Measurements from ENCODE around the gene MBD3L3. TPM values are rescaled to one million over a fixed set of nuclear protein-coding genes. Genes with fewer than 3 reads are reported as not detected.
A peak's percentile ranks its signal among the peaks of the same experiment; 100 is the strongest.
"Not testable (repeated sequence)": the region's sequence is repeated elsewhere in the genome, so short reads cannot be mapped to it uniquely, and the experiment has no call there.

MBD3L3 gene
- total RNA-seq, 2 experiments from 2014 or later: not detected

DNA sequence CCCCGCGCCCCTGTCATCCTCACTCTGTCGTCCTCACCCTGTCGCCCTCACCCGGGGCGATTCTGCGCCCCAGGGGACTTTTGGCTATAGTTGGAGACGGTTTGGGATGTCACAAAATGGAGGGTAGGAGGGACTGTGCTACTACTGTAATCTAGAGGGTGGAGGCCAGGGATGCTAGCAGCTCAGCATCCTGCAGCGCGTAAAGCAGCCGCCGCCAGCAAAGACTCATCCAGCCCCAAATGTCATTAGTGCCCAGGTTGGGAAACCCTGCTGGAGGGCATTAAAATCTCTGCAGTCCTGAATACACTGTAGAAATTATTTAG lies 11.4 kb upstream of the MBD3L3 start:
- Mint-ChIP-seq H3K9me3 (no peaks in the 10 kb centered on the region), H3K27ac (peak overlapping the region; percentile 91), H3K36me3 (peaks cover 32% of the 10 kb centered on the region), H3K4me1 (peaks cover 9% of the 10 kb centered on the region), H3K4me3 (peak overlapping the region; percentile 94), H3K27me3 (no peaks in the 10 kb centered on the region)
- DNase-seq: no peak

DNA sequence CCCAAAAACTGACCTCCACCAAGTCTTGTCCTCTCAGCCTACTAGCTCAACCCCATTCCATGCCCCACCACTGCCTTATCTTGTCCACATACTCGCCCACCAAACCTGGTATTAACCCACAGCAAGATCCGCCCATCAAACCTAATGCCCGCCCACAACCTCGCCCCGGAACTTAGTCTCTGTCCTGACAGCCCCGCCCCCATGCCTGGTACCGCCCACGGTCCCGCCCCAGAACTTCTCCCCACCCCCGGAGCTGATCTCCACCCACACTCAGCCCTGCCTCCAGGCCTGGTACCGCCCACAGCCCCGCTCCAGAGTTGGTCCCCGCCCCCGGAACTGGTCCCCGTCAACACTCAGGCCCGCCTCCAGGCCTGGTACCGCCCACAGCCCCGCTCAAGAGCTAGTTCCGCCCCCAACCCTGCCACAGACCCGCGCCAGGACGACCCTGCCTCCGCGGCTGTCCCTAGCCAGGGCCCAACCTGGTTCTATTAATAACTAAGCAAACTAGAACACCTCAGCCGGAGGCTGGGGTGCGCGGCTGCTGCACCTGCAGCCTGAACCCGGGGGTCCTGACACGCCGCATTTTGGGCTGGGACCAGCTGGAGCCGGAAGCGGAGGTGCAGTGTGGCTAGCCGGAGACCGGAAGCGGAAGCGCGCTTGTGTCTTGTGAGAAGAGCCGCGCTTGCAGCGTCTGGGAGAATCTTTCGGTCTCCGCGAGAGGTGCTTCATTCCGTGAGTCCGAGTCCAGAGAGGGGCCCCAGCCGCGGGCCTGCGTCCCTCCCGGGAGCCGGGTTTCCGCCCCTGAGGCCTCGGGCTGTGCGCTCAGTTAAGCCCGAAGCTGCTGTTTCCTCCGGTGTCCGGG lies 10.8 kb upstream of the MBD3L3 start, which contains the start of gene ZNF557:
Gene ZNF557, plus strand, starts transcription at position 662 of the 862 bp plus-strand sequence. CDS start 5,372 bp downstream, outside the sequence.
- Mint-ChIP-seq H3K36me3 (peaks cover 27% of the 10 kb centered on the region), H3K27ac (peak within 1 kb of the TSS; percentile 91), H3K4me3 (peak within 1 kb of the TSS; percentile 94), H3K4me1 (peaks cover 9% of the 10 kb centered on the region), H3K9me3 (no peaks in the 10 kb centered on the region), H3K27me3 (no peaks in the 10 kb centered on the region)
- peak; percentile 97 for DNase-seq

DNA sequence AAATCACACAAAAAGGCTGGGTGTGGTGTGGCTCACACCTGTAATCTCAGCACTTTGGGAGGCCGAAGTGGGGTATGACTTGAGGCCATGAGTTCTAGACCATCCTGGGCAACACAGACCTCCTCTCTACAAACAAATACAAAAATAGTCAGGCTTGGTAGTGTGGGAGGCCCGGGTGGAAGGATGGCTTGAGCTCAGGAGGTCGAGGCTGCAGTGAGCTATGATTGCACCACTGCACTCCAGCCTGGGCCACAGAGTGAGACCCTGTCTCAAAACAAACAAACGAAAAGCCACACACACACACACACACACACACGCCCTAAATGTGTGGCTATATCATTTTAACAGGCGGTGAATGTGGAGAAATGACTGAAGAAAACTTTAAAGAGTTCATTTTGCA lies 10.1 kb upstream of the MBD3L3 start:
- Mint-ChIP-seq H3K36me3 (peaks cover 21% of the 10 kb centered on the region), H3K27me3 (no peaks in the 10 kb centered on the region), H3K4me1 (peaks cover 9% of the 10 kb centered on the region), H3K27ac (peak overlapping the region; percentile 91), H3K9me3 (no peaks in the 10 kb centered on the region), H3K4me3 (peak overlapping the region; percentile 94)
- no peak for DNase-seq

DNA sequence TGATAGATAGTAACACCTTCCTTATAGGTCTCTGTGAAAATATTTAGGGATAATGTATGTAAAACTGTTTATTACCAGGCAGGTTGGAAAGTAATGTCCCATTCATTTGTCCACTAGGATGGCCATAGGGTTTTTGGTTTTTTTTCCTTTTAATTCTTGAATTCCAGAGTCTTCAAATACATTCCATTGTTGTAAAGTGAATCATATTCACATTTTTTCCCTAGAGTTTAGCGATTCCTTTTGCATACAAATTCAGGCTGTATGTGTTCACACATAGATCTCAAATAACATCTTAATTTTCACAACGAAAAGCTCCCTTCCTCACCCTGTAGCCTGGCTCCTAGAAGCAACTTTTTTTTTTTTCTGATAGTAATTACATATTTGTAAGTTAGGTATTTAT lies 9.2 kb upstream of the MBD3L3 start:
- Mint-ChIP-seq H3K4me1 (peaks cover 5% of the 10 kb centered on the region), H3K27me3 (no peaks in the 10 kb centered on the region), H3K4me3 (no peak overlapping the region), H3K36me3 (peaks cover 18% of the 10 kb centered on the region), H3K27ac (no peak overlapping the region), H3K9me3 (no peaks in the 10 kb centered on the region)
- no peak for DNase-seq

DNA sequence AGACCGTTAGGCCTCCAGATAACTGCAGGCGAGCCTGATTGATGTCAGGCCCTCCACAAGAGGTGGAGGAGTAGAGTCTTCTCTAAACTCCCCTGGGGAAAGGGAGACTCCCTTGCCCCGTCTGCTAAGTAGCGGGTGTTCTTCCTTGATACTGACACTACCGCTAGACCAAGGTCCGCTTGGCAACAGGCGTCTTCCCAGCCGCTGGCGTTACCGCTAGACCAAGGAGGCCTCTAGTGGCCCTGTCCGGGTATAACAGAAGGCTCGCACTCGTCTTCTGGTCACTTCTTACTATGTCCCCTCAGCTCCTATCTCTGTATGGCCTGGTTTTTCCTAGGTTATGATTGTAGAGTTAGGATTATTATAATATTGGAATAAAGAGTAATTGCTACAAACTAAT lies 8.6 kb upstream of the MBD3L3 start:
- not testable (repeated sequence) for DNase-seq, H3K9me3 Mint-ChIP-seq, H3K4me3 Mint-ChIP-seq, H3K27ac Mint-ChIP-seq, H3K27me3 Mint-ChIP-seq, H3K4me1 Mint-ChIP-seq
- peaks cover 12% of the 10 kb centered on the region for H3K36me3 Mint-ChIP-seq

DNA sequence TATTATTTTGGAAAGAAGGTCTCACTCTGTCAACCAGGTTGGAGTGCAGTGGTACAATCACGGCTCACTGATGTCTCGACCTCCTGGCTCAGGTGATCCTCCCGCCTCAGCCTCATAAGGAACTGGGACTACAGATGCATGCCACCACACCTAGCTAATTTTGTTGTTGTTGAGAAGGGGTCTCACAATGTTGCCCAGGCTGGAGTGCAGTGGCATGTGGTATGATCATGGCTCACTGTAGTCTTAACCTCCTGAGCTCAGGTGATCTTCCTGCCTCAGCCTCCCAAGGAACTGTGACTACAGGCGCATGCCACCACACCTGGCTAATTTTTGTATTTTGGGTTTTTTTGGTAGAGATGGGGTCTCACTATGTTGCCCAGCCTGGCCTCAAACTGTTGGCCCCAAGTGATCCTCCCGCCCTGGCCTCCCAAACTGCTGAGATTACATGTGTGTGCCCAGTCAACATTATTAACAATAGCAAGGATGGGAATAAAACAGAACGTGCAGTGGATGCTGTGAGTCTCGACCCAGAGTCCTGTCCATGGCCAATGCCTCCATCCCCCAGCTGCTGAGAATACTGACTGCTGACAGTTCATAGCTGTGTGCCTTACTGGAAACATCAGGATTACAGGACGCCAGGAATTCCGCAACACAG lies 5.4 kb upstream of the MBD3L3 start:
- Mint-ChIP-seq H3K4me1 (peaks cover 2% of the 10 kb centered on the region), H3K27ac (no peak overlapping the region), H3K27me3 (no peaks in the 10 kb centered on the region), H3K4me3 (no peak overlapping the region), H3K36me3 (no peaks in the 10 kb centered on the region), H3K9me3 (no peaks in the 10 kb centered on the region)
- no peak for DNase-seq

DNA sequence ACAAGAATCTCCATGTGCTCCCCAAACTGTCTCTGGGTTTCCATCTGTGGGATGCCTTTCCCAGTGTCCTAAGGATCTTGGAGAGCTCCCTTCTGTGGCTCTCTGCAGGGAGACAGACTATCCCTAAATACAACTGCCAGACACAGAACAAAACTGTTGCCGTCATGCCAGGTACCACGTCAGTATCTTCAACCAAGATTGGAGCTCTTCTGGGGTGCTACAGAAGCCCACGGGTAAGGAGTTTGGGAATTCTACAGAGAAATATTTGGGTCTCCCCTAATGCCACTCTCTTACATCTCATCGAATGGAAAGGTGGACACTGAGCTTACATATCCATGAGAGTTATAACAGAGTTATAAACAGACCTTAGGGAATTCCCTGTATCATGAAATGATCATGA lies 4.9 kb upstream of the MBD3L3 start:
- no peak for DNase-seq
- Mint-ChIP-seq H3K4me3 (no peak overlapping the region), H3K36me3 (no peaks in the 10 kb centered on the region), H3K27me3 (no peaks in the 10 kb centered on the region), H3K27ac (no peak overlapping the region), H3K4me1 (no peaks in the 10 kb centered on the region), H3K9me3 (no peaks in the 10 kb centered on the region)

DNA sequence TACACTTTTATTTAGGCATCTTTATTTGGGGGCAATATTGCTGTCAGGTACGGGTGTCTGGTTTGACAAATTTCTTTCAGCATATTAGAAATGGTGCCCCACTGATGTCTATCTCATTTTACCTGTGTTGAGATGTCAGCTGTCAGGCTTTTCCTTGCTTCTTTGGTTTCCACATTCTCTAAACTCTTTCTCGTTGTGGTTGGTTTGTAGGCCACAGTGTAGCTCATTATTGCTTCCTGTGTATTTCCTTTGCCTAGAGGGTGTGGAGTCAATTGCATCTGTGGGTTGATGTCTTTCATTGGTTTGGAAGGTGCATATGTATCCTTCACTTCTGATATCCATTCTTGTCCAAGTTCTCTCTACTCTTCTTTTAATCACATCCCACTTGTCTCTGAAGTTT lies 1.5 kb upstream of the MBD3L3 start:
- H3K4me1 Mint-ChIP-seq, H3K36me3 Mint-ChIP-seq: not testable (repeated sequence)

DNA sequence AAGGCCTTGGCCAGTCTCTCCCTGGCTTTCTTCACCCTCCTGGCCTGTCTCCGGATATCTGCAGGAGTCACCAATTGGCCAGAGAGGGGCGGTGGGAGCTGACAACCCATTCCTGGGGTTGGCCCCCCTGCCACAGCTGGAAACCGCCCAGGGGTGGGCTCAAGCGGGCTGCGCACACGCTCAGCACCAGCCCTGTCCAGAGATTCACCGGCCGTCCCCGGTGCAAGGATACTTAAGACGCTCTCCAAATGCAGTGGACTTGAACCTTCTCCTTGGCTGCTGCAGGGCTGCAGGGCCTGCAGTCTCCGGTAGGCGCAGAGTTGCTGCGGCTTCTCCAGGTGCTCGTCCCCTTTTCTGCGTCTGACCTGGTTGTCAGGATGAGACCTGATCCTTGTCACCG lies 2.1 kb downstream of the MBD3L3 start:
- H3K27ac Mint-ChIP-seq, H3K27me3 Mint-ChIP-seq, H3K9me3 Mint-ChIP-seq, H3K4me3 Mint-ChIP-seq, H3K36me3 Mint-ChIP-seq, DNase-seq, H3K4me1 Mint-ChIP-seq: not testable (repeated sequence)

More for the DNA sequence above, 1.5 kb upstream of the MBD3L3 start:
- H3K4me3 Mint-ChIP-seq, H3K27me3 Mint-ChIP-seq, H3K27ac Mint-ChIP-seq, H3K9me3 Mint-ChIP-seq, DNase-seq: not testable (repeated sequence)

DNA sequence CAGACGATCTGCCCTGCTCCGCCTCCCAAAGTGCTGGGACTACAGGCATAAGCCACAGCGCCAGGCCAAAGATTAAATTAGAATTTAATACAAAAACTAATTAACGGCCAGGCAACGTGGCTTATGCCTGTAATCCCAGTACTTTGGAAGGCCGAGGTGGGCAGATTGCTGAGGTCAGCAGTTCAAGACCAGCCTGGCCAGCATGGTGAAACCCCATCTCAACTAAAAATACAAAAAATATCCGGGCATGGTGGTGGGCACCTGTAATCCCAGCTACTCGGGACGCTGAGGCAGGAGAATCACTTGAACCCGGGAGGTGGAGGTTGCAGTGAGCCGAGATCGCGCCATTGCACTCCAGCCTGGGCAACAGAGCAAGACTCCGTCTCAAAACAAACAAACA lies 2.8 kb downstream of the MBD3L3 start:
- not testable (repeated sequence) for H3K4me3 Mint-ChIP-seq, H3K9me3 Mint-ChIP-seq, H3K36me3 Mint-ChIP-seq, H3K27ac Mint-ChIP-seq, DNase-seq, H3K4me1 Mint-ChIP-seq, H3K27me3 Mint-ChIP-seq

DNA sequence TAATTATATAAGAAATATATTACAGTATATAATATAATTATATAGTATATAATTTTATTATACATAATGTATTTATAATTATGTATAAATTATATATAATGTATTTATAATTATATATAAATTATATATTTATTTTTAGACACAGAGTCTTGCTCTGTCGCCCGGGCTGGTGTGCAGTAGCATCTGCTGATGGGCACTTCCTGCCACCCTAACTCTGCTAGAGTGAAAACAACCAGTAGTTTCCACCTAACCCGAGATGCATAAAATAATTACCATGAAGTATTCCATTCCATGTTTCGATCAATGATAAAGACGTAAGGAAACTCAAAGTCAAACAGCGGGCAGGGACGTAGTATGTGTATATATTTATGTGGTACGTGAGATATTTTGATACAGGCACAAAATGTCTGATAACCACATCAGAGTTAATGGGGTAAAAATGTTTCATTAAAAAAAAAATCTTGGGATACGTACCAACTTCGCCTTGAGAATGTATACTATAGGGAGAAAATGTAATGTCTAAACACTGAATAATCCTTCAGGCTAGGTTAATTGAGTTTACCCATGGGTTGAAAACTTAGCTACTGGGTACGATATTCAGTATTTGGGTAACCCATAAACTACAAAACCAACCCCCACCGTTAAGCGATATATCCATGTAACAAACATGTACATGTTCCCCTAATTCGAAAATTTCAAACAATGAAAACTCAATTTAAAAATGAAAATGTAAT lies 3.7 kb downstream of the MBD3L3 start:
- H3K4me3 Mint-ChIP-seq, H3K36me3 Mint-ChIP-seq, H3K9me3 Mint-ChIP-seq, H3K27me3 Mint-ChIP-seq, DNase-seq, H3K27ac Mint-ChIP-seq, H3K4me1 Mint-ChIP-seq: not testable (repeated sequence)

DNA sequence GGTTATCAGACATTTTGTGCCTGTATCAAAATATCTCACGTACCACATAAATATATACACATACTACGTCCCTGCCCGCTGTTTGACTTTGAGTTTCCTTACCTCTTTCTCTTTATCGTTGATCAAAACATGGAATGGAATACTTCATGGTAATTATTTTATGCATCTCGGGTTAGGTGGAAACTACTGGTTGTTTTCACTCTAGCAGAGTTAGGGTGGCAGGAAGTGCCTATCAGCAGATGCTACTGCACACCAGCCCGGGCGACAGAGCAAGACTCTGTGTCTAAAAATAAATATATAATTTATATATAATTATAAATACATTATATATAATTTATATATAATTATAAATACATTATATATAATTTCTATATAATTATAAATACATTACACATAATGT lies 5.6 kb downstream of the MBD3L3 start:
- not testable (repeated sequence) for DNase-seq, H3K9me3 Mint-ChIP-seq, H3K27ac Mint-ChIP-seq, H3K36me3 Mint-ChIP-seq, H3K4me1 Mint-ChIP-seq, H3K27me3 Mint-ChIP-seq, H3K4me3 Mint-ChIP-seq

DNA sequence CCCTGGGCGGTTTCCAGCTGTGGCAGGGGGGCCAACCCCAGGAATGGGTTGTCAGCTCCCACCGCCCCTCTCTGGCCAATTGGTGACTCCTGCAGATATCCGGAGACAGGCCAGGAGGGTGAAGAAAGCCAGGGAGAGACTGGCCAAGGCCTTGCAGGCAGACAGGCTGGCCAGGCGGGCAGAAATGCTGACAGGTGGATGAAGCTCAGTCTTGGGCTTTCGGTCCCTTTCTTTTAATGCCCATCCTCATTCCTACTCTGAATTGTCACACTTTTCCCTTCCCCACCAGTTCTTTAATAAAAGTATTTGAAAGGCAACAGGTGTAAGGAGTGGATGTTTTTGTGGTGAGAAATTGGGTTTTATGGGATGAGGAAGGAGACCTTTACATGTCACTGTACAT lies 7.1 kb downstream of the MBD3L3 start:
- H3K4me3 Mint-ChIP-seq, DNase-seq, H3K4me1 Mint-ChIP-seq, H3K27ac Mint-ChIP-seq, H3K27me3 Mint-ChIP-seq, H3K36me3 Mint-ChIP-seq, H3K9me3 Mint-ChIP-seq: not testable (repeated sequence)

DNA sequence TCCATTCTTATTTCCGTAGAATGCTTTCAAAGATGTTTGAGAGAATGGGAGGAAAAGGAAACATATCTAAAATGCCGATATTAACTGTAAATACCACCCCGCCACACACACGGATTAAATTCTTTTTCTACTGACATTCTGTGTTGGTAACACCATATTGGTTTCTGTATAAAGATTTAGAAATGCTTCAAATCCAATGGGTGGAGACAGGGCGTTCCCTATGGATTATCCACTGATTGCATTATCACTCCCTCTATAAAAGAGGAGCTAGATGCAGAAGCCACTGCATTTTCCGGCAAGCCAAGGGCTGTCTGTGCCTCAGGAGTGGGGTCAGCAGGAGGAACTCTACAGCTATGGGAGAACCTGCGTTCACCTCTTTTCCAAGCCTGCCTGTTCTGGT lies 9.5 kb downstream of the MBD3L3 start, which contains the start of gene MBD3L2:
Gene MBD3L2, plus strand, starts transcription at position 301 of the 400 bp plus-strand sequence. Its CDS starts 53 bp downstream, at position 354.
- H3K36me3 Mint-ChIP-seq, H3K4me3 Mint-ChIP-seq, DNase-seq, H3K27ac Mint-ChIP-seq, H3K4me1 Mint-ChIP-seq, H3K9me3 Mint-ChIP-seq, H3K27me3 Mint-ChIP-seq: not testable (repeated sequence)

DNA sequence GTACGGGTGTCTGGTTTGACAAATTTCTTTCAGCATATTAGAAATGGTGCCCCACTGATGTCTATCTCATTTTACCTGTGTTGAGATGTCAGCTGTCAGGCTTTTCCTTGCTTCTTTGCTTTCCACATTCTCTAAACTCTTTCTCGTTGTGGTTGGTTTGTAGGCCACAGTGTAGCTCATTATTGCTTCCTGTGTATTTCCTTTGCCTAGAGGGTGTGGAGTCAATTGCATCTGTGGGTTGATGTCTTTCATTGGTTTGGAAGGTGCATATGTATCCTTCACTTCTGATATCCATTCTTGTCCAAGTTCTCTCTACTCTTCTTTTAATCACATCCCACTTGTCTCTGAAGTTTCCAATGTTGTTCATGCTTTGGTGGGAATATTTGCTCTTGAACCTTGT lies 16.9 kb downstream of the MBD3L3 start:
- not testable (repeated sequence) for H3K4me3 Mint-ChIP-seq, H3K27me3 Mint-ChIP-seq, H3K9me3 Mint-ChIP-seq, H3K27ac Mint-ChIP-seq, H3K36me3 Mint-ChIP-seq, DNase-seq, H3K4me1 Mint-ChIP-seq

Data from activated naive CD8-positive, alpha-beta T cell treated with anti-CD3 and anti-CD28 coated beads for 36 hours (primary cell).